ENCODE measurements around the gene SMAD3. TPM values are rescaled to one million over a fixed set of nuclear protein-coding genes. Genes with fewer than 3 reads are reported as not detected.

The SMAD3 gene
- total and polyA plus RNA-seq, 4 donors = 15.9 to 33.3 (median 24.9) TPM

DNA sequence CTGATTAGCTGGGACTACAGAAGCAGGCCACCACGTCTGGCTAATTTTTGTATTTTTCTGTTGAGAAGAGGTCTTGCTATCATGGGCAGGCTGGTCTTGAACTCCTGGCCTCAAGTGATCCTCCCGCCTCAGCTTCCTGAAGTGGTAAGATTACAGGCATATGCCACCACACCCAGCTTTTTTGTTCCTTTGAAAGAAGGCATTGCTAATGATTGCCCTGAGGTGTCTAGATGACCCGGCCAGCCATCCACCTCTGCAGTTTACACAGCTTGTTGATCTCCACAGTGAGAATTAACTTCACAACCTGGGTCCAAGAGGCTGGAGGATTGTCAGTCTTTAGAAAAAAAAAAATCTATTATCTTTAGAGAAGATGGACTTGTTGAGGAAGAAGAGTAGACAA lies 58.7 kb downstream of the SMAD3 start:
- Histone ChIP-seq H3K4me1 (ENCODE audit: control insufficient read depth, insufficient read depth, low read length) (peaks cover 32% of the 10 kb centered on the region), H3K36me3 (ENCODE audit: control insufficient read depth, insufficient read depth, low read length) (peaks cover 3% of the 10 kb centered on the region), H3K27ac (ENCODE audit: low read depth, low read length) (no peak overlapping the region), H3K27me3 (ENCODE audit: control insufficient read depth, insufficient read depth, low read length) (no peaks in the 10 kb centered on the region), H3K9me3 (ENCODE audit: control insufficient read depth, insufficient read depth, low read length) (no peaks in the 10 kb centered on the region), H3K4me3 (ENCODE audit: low read depth, low read length) (no peak overlapping the region)
- 82% methylated on average over 2 of the region's 3 CpGs for WGBS (ENCODE audit: insufficient coverage)
- no peak for DNase-seq (ENCODE audit: low read depth in 4 of 6, low spot score in 6 of 6)

DNA sequence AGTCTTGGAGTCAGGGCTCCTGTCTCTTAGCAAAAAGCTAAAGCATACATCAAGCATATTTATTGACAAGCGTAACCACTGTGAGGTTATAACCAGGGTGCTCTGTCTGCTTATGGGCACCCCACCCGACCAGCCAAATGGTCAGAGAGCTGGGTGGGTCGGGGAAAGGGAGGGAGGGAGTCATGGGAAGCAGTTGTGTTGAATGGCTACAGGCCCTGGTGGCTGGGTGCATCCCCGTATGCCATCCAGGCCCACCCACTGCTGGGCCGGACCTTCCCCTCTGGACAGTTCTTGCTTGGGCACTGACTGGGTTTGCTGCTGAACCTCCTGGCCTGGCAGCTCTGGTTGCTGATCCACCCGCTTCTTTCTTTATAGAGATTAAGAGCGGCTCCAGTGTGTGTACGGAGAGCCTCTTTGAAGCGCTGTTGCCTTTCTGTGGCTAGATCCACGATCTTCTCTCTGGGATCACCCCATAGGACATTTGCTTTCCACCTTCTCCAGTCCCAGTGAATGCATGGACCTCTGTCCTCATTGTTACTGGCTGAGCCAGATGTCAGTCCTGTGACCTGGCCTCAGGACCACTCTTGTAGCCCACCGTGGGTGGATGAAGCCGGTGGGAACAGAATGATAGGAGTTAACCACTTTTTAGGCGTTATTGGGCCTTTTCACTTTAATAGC lies 59.6 kb downstream of the SMAD3 start:
- WGBS (ENCODE audit: insufficient coverage) = 90% methylated on average over 7 of the region's 13 CpGs
- Histone ChIP-seq H3K36me3 (ENCODE audit: control insufficient read depth, insufficient read depth, low read length) (peaks cover 3% of the 10 kb centered on the region), H3K4me3 (ENCODE audit: low read depth, low read length) (no peak overlapping the region), H3K9me3 (ENCODE audit: control insufficient read depth, insufficient read depth, low read length) (no peaks in the 10 kb centered on the region), H3K27ac (ENCODE audit: low read depth, low read length) (peak overlapping the region; percentile 11), H3K27me3 (ENCODE audit: control insufficient read depth, insufficient read depth, low read length) (no peaks in the 10 kb centered on the region), H3K4me1 (ENCODE audit: control insufficient read depth, insufficient read depth, low read length) (peaks cover 26% of the 10 kb centered on the region)
- no peak for DNase-seq (ENCODE audit: low read depth in 4 of 6, low spot score in 6 of 6)

DNA sequence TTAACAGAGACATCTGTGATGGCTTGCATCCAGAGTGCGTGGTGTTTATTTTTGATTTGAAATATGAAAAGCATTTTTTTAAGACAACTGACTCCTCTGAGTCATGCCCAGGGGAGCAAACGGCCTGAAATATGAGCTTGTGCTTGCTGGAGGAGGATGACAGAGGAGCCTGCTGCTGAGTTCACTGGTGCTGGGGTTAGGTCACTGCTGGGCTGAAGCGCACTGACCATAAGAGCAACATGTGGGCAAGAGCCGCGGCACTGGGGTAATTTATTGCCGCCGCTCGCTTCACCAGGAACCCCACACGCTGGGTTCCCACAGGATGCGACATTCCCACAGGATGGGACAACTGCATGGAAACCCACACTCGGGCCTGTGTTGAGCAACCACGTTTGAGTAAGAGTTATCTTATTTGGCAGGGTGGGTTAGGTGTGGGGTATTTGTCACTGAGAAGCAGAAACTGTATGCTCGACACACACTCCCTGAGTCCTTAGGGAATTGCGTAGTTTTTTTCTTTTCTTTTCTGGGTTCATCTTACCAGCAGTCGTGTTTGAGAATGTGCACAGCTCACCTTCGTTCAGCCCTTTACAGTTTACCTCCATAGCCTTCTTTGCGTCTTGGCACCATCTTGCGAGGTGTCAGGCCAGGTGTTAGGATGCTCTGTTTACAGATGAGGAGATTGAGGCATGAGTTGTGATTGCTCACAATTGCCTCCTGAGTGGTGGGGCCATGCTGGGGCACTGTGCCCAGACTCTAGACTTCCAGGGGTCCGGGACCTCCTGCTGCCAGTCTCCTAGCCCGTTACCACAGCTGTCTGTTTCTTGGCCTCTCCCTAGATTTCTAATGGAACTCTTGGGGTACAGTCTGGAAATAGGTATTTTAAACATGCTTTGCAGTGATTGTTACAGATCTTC lies 60.4 kb downstream of the SMAD3 start:
- Histone ChIP-seq H3K4me1 (ENCODE audit: control insufficient read depth, insufficient read depth, low read length) (peaks cover 21% of the 10 kb centered on the region), H3K9me3 (ENCODE audit: control insufficient read depth, insufficient read depth, low read length) (no peaks in the 10 kb centered on the region), H3K36me3 (ENCODE audit: control insufficient read depth, insufficient read depth, low read length) (peaks cover 3% of the 10 kb centered on the region), H3K27me3 (ENCODE audit: control insufficient read depth, insufficient read depth, low read length) (no peaks in the 10 kb centered on the region), H3K4me3 (ENCODE audit: low read depth, low read length) (no peak overlapping the region), H3K27ac (ENCODE audit: low read depth, low read length) (peak overlapping the region; percentile 11)
- 56% methylated on average over 14 of the region's 20 CpGs for WGBS (ENCODE audit: insufficient coverage)
- peak in 1 of 6 donors; percentile 63 for DNase-seq (ENCODE audit: low read depth in 4 of 6, low spot score in 6 of 6)

DNA sequence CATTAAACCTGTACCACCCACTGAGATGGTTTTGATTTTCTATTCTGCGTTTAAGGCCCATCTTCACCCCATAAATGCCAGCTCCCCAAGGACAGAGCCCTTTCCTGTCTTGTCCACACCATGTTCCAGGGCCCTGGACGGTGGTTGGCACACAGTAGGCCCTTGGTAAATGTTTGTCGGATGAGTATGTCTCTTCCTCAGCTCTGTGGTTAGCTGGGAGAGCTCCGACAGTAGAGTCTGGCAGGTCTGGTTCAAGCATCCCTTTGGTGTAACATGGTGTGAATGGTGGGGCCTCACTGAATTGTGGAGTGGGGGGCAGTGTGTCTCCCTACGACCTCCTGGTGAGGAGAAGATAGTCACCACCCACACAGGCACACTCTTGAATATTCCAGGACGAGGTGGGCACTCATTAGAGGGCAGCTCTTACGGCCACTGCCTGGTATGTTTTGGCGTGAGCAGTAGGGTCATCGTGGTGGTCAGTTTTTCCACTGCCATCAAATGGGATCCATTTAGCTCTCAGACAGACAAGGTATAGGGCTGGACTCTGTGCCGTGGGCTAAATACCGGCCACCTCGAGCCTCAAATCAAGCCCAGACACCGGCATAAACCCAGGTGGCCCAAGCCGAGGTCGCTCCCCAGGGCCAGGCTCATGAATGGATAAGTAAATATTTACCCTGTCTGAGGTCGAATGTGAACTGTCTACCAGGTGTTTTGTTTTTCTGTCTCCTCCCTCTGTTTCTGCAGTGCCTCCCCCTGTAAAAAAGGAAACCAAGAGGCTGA lies 61.3 kb downstream of the SMAD3 start:
- Histone ChIP-seq H3K27ac (ENCODE audit: low read depth, low read length) (no peak overlapping the region), H3K27me3 (ENCODE audit: control insufficient read depth, insufficient read depth, low read length) (no peaks in the 10 kb centered on the region), H3K4me1 (ENCODE audit: control insufficient read depth, insufficient read depth, low read length) (peaks cover 18% of the 10 kb centered on the region), H3K36me3 (ENCODE audit: control insufficient read depth, insufficient read depth, low read length) (peaks cover 3% of the 10 kb centered on the region), H3K9me3 (ENCODE audit: control insufficient read depth, insufficient read depth, low read length) (no peaks in the 10 kb centered on the region), H3K4me3 (ENCODE audit: low read depth, low read length) (no peak overlapping the region)
- DNase-seq (ENCODE audit: low read depth in 4 of 6, low spot score in 6 of 6) = no peak
- WGBS (ENCODE audit: insufficient coverage) = 73% methylated on average over 13 of the region's 16 CpGs

DNA sequence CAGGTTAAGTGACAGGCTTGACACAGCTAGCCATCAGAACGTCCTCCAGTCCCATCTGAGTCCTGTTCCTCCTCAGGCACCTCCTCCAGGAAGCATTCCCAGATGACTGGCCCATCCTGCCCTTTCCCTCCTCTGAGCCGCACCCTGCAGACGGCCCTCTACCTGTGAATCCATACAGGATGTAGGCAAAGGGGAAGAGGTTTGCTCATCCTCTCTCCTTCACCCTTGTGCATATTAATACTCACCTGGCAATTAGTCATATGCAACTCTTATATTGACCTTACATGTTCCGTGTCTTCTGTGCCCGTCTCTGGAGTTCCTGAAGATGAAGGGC lies 61.9 kb downstream of the SMAD3 start:
- no peaks in the 10 kb centered on the region for H3K27me3 ChIP-seq (ENCODE audit: control insufficient read depth, insufficient read depth, low read length)
- H3K4me1 ChIP-seq (ENCODE audit: control insufficient read depth, insufficient read depth, low read length) = peaks cover 18% of the 10 kb centered on the region
- peaks cover 3% of the 10 kb centered on the region for H3K36me3 ChIP-seq (ENCODE audit: control insufficient read depth, insufficient read depth, low read length)
- DNase-seq (ENCODE audit: low read depth in 4 of 6, low spot score in 6 of 6) = no peak
- H3K4me3 ChIP-seq (ENCODE audit: low read depth, low read length) = no peak overlapping the region
- WGBS (ENCODE audit: insufficient coverage) = 57% methylated on average over 1 of the region's 5 CpGs
- H3K27ac ChIP-seq (ENCODE audit: low read depth, low read length) = no peak overlapping the region
- H3K9me3 ChIP-seq (ENCODE audit: control insufficient read depth, insufficient read depth, low read length) = no peaks in the 10 kb centered on the region

DNA sequence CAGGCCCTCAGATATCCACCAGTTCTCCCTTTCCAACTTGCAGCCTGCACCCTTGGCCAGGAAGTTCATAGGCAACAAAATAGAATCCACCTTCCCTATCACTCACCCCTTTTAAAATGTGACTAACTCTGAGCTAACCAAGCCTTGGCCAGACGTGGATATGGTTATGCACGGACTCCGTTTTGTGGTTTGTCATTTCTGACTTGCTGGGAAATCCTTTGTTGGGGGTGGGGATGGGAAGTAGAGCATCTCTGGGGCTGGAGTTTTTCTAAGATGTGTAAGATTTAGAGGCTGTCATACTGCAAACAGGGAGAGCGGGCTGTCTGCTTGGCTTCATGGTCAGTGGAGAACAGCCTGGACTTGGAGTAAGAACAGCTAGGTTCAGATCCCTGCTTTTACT lies 62.6 kb downstream of the SMAD3 start:
- peaks cover 3% of the 10 kb centered on the region for H3K36me3 ChIP-seq (ENCODE audit: control insufficient read depth, insufficient read depth, low read length)
- no peak for DNase-seq (ENCODE audit: low read depth in 4 of 6, low spot score in 6 of 6)
- H3K27ac ChIP-seq (ENCODE audit: low read depth, low read length) = no peak overlapping the region
- 84% methylated on average over 3 of the region's 4 CpGs for WGBS (ENCODE audit: insufficient coverage)
- no peaks in the 10 kb centered on the region for H3K9me3 ChIP-seq (ENCODE audit: control insufficient read depth, insufficient read depth, low read length)
- H3K27me3 ChIP-seq (ENCODE audit: control insufficient read depth, insufficient read depth, low read length) = no peaks in the 10 kb centered on the region
- H3K4me3 ChIP-seq (ENCODE audit: low read depth, low read length) = no peak overlapping the region
- peaks cover 18% of the 10 kb centered on the region for H3K4me1 ChIP-seq (ENCODE audit: control insufficient read depth, insufficient read depth, low read length)

DNA sequence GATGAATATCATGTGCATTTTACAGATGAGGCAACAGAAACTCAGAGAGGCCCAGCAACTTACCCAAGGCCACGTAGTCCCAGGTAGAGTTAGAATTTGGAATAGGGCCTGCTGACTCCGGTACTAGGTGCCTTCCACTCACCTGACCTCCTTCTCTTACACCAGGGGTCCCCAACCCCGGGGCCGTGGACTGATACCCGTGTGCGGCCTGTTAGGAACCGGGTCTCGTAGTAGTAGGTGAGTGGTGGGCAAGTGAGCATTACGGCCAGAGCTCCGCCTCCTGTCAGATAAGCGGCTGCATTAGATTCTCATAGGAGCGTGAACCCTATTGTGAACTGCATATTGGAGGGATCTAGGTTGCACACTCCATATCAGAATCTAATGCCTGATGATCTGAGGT lies 64.8 kb downstream of the SMAD3 start:
- no peak for DNase-seq (ENCODE audit: low read depth in 4 of 6, low spot score in 6 of 6)
- H3K36me3 ChIP-seq (ENCODE audit: control insufficient read depth, insufficient read depth, low read length) = peaks cover 3% of the 10 kb centered on the region
- H3K27ac ChIP-seq (ENCODE audit: low read depth, low read length) = no peak overlapping the region
- H3K4me1 ChIP-seq (ENCODE audit: control insufficient read depth, insufficient read depth, low read length) = peaks cover 29% of the 10 kb centered on the region
- H3K9me3 ChIP-seq (ENCODE audit: control insufficient read depth, insufficient read depth, low read length) = no peaks in the 10 kb centered on the region
- no peak overlapping the region for H3K4me3 ChIP-seq (ENCODE audit: low read depth, low read length)
- WGBS (ENCODE audit: insufficient coverage) = 95% methylated on average over 6 of the region's 12 CpGs
- no peaks in the 10 kb centered on the region for H3K27me3 ChIP-seq (ENCODE audit: control insufficient read depth, insufficient read depth, low read length)

DNA sequence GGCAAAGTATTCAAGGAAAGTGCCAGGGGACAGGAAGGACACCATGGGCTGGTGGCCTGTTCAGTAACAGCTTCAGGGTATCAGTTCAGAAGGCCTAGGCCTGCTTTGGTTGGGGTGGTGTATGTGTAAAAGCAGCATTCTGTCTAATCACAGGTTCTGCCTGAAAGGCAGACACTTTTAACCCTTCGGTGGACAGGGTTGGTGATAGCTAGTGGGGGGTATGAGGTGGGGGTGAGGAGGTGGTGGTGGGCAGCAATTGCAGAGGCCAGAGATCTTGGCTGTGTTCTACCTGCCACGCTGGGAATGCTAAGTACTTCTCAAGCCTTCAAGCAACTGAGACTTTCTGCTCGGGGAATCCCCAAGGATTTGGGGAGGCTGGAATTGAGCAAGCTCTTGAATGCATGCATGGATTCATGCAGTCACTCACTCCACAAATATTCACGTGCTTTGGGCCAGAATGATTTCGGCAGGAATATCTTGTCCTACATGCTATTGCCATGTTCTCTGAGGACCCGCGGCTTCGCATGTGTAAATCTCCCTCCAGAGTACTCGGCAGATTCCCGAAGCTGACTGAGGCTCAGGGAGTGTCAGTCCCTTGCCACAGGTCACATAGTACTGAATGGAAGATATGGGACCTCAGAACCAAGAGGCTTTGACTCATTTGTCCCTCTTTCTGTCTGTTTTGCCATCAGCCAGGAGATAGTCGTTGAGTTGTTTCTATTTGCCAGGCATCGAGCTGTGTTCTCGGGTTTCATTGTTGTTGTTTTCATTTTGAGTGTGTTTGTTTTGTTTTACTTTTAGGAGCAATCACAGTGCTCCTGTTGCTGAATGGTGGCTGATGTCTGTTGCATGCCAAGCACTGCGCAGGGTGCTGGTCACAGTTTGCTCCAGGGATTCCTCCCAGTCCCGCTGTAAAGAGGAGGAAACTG lies 65.5 kb downstream of the SMAD3 start:
- Histone ChIP-seq H3K36me3 (ENCODE audit: control insufficient read depth, insufficient read depth, low read length) (peaks cover 3% of the 10 kb centered on the region), H3K4me1 (ENCODE audit: control insufficient read depth, insufficient read depth, low read length) (peaks cover 29% of the 10 kb centered on the region), H3K27ac (ENCODE audit: low read depth, low read length) (no peak overlapping the region), H3K4me3 (ENCODE audit: low read depth, low read length) (no peak overlapping the region), H3K27me3 (ENCODE audit: control insufficient read depth, insufficient read depth, low read length) (no peaks in the 10 kb centered on the region), H3K9me3 (ENCODE audit: control insufficient read depth, insufficient read depth, low read length) (no peaks in the 10 kb centered on the region)
- WGBS (ENCODE audit: insufficient coverage) = 54% methylated on average over 15 of the region's 15 CpGs
- DNase-seq (ENCODE audit: low read depth in 4 of 6, low spot score in 6 of 6) = no peak

DNA sequence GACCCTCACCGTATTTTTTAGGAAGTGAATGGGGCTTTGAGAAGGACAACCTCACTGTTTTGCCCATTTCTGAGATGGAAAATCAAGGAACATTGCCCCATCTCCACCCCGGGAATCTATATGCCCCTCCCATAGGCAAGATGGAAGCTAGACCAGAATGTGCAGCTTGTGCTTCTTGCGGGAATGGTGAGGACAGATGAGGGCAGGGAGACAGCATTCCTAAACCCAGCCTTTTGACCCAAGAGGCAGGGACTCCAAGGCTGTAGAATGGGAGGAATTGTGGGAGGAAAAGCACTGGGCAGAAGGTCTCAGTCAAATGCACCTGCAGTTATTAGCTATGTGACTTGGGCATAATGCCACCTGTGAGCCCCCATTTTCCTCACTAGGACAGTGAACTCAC lies 66.9 kb downstream of the SMAD3 start:
- Histone ChIP-seq H3K4me3 (ENCODE audit: low read depth, low read length) (no peak overlapping the region), H3K36me3 (ENCODE audit: control insufficient read depth, insufficient read depth, low read length) (peaks cover under 1% of the 10 kb centered on the region), H3K9me3 (ENCODE audit: control insufficient read depth, insufficient read depth, low read length) (no peaks in the 10 kb centered on the region), H3K4me1 (ENCODE audit: control insufficient read depth, insufficient read depth, low read length) (peaks cover 28% of the 10 kb centered on the region), H3K27me3 (ENCODE audit: control insufficient read depth, insufficient read depth, low read length) (no peaks in the 10 kb centered on the region), H3K27ac (ENCODE audit: low read depth, low read length) (no peak overlapping the region)
- DNase-seq (ENCODE audit: low read depth in 4 of 6, low spot score in 6 of 6) = no peak
- WGBS (ENCODE audit: insufficient coverage) = 88% methylated on average over 2 of the region's 3 CpGs

Data from spinal cord (tissue), 10 donors.